Progenitor cell of endocrine pancreas (in vitro differentiated cells): ENCODE measurements around the gene LSAMP. TPM values are rescaled to one million over a fixed set of nuclear protein-coding genes. Genes with fewer than 3 reads are reported as not detected.

Source experiments
- DNase-seq: peaks from one replicate; pipeline ENCODE4 v3.0.0; 2021; ENCODE audit warnings: low spot score; ENCODE audit not compliant: unreplicated experiment
- H3K27ac Mint-ChIP-seq: 2 replicates; pipeline ENCODE4 v1.8.0; 2021; ENCODE audit warnings: mild to moderate bottlenecking, moderate library complexity, mixed read lengths
- H3K27me3 Mint-ChIP-seq: 2 replicates; pipeline ENCODE4 v1.8.0; 2021; ENCODE audit warnings: mixed read lengths
- H3K36me3 Mint-ChIP-seq: 2 replicates; pipeline ENCODE4 v1.8.0; 2022; ENCODE audit warnings: mixed read lengths; ENCODE audit not compliant: insufficient read depth
- H3K4me1 Mint-ChIP-seq: 2 replicates; pipeline ENCODE4 v1.8.0; 2021; ENCODE audit warnings: low read depth, mixed read lengths
- H3K4me3 Mint-ChIP-seq: 2 replicates; pipeline ENCODE4 v1.8.0; 2021; ENCODE audit warnings: low read depth, mild to moderate bottlenecking, moderate library complexity, mixed read lengths
- H3K9me3 Mint-ChIP-seq: 2 replicates; pipeline ENCODE4 v1.8.0; 2021; ENCODE audit warnings: low read depth, mixed read lengths
- total RNA-seq: library from RNA; stranded (reverse); gene quantifications from 2 replicates; pipeline ENCODE4 v1.2.1, GENCODE V29; 2021
- TF ChIP-seq, protein P1 (sequence below): fragments of 200-600 bp; sonication (generic); IDR thresholded peaks from one replicate; pipeline ENCODE4 v1.5.0; 2021; ENCODE audit warnings: antibody characterized with exemption, mild to moderate bottlenecking; ENCODE audit not compliant: unreplicated experiment

Gene LSAMP
- total RNA-seq, 1 donor from 2014 or later: 20.7 TPM

GRCh38 chr3:115898656-115899410, 546.5 kb downstream of the LSAMP start:
- no peak for DNase-seq
- Mint-ChIP-seq H3K9me3 (no peaks in the 10 kb centered on the region), H3K4me1 (no peaks in the 10 kb centered on the region), H3K27ac (no peak overlapping the region), H3K4me3 (no peak overlapping the region), H3K27me3 (no peaks in the 10 kb centered on the region), H3K36me3 (no peaks in the 10 kb centered on the region)
- TF ChIP-seq, protein P1, sequence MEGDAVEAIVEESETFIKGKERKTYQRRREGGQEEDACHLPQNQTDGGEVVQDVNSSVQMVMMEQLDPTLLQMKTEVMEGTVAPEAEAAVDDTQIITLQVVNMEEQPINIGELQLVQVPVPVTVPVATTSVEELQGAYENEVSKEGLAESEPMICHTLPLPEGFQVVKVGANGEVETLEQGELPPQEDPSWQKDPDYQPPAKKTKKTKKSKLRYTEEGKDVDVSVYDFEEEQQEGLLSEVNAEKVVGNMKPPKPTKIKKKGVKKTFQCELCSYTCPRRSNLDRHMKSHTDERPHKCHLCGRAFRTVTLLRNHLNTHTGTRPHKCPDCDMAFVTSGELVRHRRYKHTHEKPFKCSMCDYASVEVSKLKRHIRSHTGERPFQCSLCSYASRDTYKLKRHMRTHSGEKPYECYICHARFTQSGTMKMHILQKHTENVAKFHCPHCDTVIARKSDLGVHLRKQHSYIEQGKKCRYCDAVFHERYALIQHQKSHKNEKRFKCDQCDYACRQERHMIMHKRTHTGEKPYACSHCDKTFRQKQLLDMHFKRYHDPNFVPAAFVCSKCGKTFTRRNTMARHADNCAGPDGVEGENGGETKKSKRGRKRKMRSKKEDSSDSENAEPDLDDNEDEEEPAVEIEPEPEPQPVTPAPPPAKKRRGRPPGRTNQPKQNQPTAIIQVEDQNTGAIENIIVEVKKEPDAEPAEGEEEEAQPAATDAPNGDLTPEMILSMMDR: no peak

- Mint-ChIP-seq H3K36me3 (no peaks in the 10 kb centered on the region), H3K27ac (no peak overlapping the region), H3K4me3 (no peak overlapping the region), H3K4me1 (no peaks in the 10 kb centered on the region), H3K9me3 (no peaks in the 10 kb centered on the region), H3K27me3 (no peaks in the 10 kb centered on the region)
- DNase-seq: no peak
- TF ChIP-seq, protein P1: no peak
These were observed 554.2 kb downstream of the LSAMP start for GRCh38 chr3:115891006-115891636.

GRCh38 chr3:115890579-115890978, 554.7 kb downstream of the LSAMP start:
- Mint-ChIP-seq H3K4me3 (no peak overlapping the region), H3K4me1 (no peaks in the 10 kb centered on the region), H3K27ac (no peak overlapping the region), H3K27me3 (no peaks in the 10 kb centered on the region), H3K9me3 (no peaks in the 10 kb centered on the region), H3K36me3 (no peaks in the 10 kb centered on the region)
- TF ChIP-seq, protein P1: no peak
- DNase-seq: no peak

GRCh38 chr3:115885621-115886020, 559.7 kb downstream of the LSAMP start:
- no peak overlapping the region for H3K4me3 Mint-ChIP-seq
- H3K27me3 Mint-ChIP-seq: peaks cover 3% of the 10 kb centered on the region
- DNase-seq: no peak
- no peaks in the 10 kb centered on the region for H3K36me3 Mint-ChIP-seq
- no peak overlapping the region for H3K27ac Mint-ChIP-seq
- H3K4me1 Mint-ChIP-seq: no peaks in the 10 kb centered on the region
- TF ChIP-seq, protein P1: no peak
- no peaks in the 10 kb centered on the region for H3K9me3 Mint-ChIP-seq

GRCh38 chr3:115877615-115877899, 567.7 kb downstream of the LSAMP start:
- no peaks in the 10 kb centered on the region for H3K9me3 Mint-ChIP-seq
- H3K27me3 Mint-ChIP-seq: no peaks in the 10 kb centered on the region
- H3K27ac Mint-ChIP-seq: no peak overlapping the region
- DNase-seq: no peak
- no peak overlapping the region for H3K4me3 Mint-ChIP-seq
- no peaks in the 10 kb centered on the region for H3K36me3 Mint-ChIP-seq
- TF ChIP-seq, protein P1: no peak
- peaks cover 13% of the 10 kb centered on the region for H3K4me1 Mint-ChIP-seq
